IPS DF 19.7 (cell line): ENCODE data around the gene ANKS1A.

Source experiments
- DNase-seq: peaks from one replicate; pipeline ENCODE4 v3.0.0-alpha.2; 2013; ENCODE audit warnings: low read depth, low spot score

The ANKS1A gene

GRCh38 chr6:35019171-35019570, 130.1 kb downstream of the ANKS1A start:
- no peak for DNase-seq

DNA sequence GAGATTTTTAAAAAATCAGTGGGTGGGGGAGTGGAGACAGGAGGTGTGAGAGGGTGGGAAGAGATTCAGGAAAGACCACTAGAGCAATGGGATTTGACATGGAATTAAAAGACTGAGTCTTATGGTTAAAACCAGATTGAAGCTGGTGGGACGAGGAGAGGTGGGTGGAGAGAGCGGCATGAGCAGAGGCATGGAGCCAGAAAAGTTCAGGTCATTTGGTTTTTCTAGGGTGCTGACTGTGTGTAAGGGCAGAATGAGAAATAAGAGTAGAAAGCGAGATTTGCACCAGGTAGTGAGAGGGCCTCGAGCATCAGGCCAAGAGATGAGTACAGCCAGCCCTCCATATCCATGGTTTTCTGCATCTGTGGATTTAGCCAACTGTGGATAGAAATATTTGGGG, 130.8 kb downstream of the ANKS1A start:
- DNase-seq, result no peak

DNA sequence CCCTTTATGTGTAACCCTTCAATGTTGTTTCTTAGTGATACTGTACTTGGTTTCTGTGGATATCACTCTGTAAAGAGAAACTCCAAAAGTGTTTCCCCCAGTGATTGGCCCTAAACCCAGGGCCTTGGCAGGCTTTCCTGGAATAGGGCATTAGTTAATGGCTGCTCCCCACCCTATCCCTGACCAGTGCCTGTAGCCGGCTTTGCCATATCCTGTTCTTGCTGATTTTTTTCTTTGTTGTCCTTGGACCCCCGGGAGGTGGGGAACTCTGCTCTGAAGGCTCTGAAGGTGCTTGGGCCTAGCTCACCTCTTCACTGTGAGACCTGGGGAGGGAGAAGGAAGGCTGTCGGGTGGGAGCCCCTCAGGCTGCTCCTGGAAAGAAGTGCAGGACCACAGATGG, 131.9 kb downstream of the ANKS1A start:
- DNase-seq, result no peak

DNA sequence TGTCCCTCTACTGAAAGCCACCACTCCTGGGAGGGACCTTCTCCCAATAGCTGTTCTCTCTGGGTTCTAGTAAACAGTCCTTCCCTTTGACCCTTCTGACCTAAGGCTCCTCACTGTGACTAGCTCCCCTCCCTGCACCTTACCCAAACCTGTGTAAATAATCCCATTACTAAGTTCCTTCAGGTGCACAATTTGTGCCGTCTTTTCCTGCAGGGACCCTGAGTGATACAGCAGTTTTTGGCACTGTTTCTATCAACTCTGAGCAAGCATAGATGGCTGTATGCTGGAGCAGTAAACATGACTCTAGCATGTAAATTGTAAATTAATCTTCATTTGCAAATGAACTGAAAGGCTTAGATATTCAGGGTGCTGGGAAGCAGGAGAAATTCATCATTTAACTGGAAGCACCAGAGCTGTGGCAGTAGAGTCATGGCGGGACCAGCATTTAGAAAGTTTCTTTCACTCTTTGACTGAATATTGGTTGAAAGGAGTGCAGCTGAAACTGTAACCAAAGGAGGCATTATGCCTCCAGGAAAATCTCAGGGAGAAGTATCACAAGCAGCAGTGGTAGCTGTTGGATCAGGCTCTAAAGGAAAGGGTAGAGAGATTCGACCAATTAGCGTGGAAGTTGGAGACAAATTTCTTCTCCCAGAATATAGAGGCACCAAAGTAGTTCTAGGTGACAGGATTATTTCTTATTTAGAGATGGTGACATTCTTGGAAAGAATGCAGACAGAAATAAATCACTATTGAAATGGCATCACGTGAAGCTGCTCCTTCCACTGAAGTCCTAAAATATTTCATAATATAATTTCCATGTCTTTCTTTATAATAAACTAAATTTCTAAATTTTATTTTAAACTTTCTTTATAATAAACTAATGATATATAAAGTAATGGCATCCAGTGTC, 134.3 kb downstream of the ANKS1A start:
- DNase-seq, result no peak

- no peak for DNase-seq
Observed at GRCh38 chr6:35024551-35025054, 135.5 kb downstream of the ANKS1A start.

- DNase-seq, result no peak
Observed at GRCh38 chr6:35025232-35026188, 136.5 kb downstream of the ANKS1A start.

DNA sequence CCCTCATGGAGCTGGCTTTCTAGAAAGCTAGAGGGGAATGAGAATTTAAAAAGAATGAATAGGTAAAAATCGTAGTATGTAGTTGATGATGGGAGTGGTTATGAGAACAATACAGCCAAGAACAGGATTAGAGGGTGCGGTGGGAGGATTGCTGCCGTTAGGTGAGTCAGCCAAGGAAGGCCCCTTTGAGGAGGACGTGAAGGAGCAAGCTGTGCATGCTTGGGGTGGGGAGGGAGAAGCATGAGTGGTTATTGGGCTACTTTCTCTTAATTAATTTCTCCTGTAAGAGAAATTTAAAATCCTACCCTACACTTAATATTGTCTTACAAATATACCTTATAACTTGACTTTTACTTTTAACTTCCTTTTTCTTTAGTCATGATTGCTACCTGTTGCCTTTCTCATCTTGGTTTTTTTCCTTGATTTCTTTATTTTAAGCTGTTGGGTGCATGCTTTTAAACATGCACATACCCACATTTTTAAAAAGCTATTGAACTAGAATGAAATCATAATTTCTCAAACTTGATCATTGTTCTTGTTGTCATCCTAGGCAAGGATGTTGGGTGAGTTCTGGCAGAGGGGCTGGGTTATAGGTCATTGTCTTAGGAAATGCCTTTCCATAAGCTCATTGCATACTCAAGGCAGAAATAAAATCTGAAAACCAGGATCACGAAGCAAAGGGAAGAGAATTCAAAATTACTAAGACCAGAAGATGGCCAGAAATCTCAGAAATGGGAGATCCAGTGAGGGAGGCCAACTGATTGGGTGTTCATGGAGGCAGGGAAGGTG, 137.6 kb downstream of the ANKS1A start:
- no peak for DNase-seq

- DNase-seq, result no peak
Observed at GRCh38 chr6:35027807-35028206, 138.8 kb downstream of the ANKS1A start.

- no peak for DNase-seq
Observed at GRCh38 chr6:35028781-35029769, 140.0 kb downstream of the ANKS1A start.

GRCh38 chr6:35030099-35030498, 141.0 kb downstream of the ANKS1A start:
- DNase-seq, result no peak

- no peak for DNase-seq
Observed at GRCh38 chr6:35031611-35032529, 142.8 kb downstream of the ANKS1A start.

- DNase-seq, result no peak
Observed at GRCh38 chr6:35033683-35034082, 144.6 kb downstream of the ANKS1A start.

DNA sequence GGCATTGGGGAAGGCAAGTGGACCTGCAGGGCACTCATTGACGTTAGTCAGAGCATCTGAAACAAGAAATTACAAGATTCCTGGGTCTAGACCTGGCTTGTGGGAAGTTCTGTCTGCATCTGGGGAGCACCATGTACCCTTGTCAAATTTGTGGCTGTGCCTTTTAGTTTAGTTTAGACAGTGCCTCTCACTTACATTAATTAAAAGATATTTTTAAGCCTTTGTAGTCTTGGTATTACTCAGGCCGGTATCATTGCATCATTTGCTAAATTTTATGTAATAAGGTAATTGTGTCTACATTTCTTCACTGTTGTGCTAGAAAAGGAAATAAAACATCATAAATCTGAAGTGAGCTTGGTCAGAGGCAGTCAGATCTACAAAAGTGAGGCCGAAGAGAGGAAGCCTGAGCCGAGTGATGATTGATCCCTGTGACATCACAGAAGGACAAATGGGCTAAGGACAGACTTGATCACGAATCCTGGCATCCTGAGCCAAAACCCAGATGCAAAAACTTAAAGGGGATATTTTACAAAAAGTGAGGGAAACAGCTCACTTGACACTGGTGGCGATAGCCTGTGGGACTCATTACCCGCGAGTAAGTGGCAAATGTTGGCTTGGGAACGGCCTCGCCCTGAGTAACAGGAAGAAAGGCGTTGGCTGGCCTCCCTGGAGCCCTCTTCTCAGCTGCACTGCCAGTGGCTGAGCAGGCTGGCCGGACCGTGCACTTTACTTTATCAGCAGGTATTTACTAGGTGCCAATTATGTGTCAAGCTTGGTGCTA, 145.5 kb downstream of the ANKS1A start:
- no peak for DNase-seq

DNA sequence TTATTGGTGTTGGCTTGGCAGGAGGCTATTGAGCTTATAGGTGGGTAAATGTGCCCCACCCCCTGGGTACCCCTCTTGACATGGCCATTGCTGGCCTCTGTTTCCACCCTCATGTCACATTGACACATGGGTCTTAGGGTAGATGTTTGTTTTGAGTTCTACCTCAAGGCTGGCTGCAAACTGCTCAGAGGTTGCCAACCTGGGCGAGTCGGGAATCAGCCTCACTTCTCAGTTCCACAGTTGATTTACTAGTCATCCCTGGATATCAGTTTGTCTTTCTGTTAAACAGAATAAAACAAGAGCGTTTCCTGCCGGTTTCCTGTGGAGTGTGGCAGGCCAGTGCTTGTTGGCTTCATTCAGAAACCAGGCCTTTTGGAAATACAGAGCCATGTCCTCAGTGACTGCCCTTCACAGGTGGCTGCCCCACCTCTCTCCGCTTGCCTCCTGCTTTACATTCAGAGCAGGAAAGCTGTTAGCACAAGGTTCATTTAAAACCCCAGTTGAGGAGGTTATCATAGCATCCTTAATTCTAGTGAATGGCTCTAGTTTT, 146.5 kb downstream of the ANKS1A start:
- DNase-seq, result no peak

GRCh38 chr6:35036059-35036827, 147.2 kb downstream of the ANKS1A start:
- no peak for DNase-seq

- no peak for DNase-seq
Observed at GRCh38 chr6:35036828-35037663, 148.0 kb downstream of the ANKS1A start.
